ENCODE data around the gene CMTR1. TPM values are rescaled to one million over a fixed set of nuclear protein-coding genes. Genes with fewer than 3 reads are reported as not detected.
"Not testable (repeated sequence)": the region's sequence is repeated elsewhere in the genome, so short reads cannot be mapped to it uniquely, and the experiment has no call there.

CMTR1 gene
- total RNA-seq, 1 donor from 2014 or later = 38.3 TPM

DNA sequence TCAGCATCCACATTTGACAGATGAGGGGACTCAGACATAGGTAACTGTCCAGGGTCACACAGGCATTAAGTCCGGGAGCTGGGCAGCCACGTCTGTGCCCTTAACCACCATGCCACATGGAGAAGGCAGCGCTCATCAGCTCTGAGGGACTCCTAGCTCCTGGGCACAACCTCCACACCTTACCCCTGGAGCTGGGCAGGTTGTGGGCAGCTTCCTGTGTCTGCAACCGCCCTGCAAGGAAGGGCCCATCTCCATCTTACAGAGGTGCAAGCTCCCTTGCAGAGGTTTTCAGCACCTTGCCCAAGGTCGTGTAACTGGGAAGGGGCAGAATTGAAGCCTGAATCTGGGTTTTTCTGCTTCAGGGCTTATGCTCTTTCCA is 58.8 kb downstream of the CMTR1 start:
- DNase-seq (ENCODE audit: low spot score) = no peak

DNA sequence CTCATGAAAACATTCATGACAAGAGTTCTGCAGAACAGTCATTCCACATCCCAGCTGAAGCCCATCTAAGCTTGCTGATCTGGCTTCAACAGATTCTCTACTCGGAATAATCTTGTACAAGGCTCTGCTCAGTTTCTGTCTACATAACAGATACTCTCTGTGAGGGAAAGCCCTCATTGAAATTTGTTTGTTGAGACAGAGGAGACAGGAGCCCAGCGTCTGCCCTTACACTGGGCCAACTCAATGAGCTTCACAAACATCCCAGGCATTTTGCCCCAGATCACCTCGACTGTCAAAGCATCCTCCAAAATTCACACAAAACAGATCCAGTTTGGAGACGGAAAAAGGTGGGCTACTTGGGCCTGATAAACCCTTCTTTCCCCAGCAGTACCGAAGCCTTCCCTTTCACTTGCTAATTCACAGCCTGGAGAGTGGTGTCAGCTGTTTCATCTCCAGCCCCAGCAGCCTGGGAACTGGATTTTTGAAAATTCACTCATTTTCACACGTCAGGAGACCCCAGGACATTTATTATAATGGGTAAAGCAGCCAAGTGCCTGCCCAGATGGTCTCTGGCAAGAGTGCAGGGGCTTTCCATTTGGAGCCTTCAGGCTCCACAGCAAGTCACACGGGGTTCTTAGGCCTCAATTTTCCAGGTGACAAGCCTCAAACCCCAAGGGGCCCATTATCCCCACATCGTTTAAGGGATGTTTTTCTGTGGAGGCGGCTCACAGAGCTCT is 59.4 kb downstream of the CMTR1 start:
- peak; percentile 73 for DNase-seq (ENCODE audit: low spot score)

DNA sequence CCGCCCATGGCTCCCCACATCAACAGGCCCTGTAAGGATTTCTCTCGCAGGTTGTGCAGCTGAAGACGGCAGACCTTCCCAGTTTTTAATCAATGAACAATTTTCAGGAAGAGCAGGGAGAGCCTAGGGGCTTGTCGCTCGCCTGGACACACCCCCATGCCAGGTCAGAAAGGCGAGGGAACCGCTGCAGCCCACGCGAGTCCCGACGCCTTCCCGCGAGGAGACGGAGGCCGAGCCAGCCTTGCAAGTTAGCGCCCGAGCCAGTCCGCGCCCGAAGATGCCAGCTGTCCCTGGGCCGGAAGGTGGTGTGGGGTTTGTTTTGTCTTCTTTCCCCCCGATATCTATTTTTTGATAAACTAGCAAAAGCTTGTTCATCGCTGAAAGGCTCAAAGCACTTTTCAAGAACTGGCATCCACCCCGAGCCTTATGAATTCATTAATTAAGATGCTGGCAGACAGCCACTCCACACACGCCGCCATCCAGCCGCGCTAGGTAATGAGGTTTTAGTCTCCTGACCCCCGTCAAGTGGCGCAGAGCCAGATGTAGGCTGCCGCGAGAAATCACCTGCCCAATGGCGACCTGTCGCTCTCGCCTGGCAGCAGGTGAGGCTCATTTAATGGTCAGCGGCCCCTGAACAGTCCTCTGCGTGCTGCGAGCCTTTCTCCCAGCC is 60.1 kb downstream of the CMTR1 start:
- DNase-seq (ENCODE audit: low spot score) = no peak

GRCh38 chr6:37493661-37493995 is 60.6 kb downstream of the CMTR1 start:
- DNase-seq (ENCODE audit: low spot score) = no peak

GRCh38 chr6:37495244-37495934 is 62.4 kb downstream of the CMTR1 start:
- DNase-seq (ENCODE audit: low spot score) = no peak

DNA sequence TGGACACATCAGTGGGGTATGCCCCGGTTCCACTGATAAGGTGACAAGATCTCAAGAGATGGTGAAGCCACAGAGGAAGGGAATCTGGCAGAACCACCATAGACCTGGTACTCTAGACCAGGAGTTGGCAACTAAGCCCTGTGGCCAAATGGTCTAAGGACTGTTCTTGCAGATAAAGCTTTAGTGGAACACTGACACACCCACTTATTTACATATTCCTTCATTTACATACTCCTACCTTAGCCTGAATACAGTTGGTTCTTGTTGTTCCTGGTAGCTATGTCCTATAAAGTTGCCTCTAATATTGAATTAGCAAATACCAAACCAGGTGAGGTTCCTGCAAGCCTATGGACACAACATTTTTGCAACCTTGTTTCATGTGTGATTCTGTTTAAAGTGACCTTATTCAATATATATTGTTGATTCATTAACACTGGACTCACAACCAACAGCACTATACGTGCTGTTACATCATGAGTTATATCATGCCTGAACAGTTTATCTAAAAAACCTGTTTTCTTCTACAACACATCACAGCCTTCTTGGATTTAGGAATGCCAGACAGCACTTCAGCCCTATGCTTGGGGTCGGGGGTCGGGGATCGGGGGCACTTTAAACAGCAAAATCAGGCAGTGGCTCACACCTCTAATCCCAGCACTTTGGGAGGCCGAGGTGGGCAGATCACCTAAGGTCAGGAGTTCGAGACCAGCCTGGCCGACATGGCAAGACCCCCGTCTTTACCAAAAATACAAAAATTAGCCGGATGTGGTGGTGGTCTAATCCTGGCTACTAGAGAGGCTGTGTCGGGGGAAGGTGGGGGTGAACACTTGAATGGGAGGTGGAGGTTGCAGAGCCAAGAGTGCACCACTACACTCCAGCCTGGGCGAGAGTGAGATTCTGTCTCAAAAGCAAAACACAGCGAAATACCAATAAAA is 64.2 kb downstream of the CMTR1 start:
- DNase-seq (ENCODE audit: low spot score) = no peak

DNA sequence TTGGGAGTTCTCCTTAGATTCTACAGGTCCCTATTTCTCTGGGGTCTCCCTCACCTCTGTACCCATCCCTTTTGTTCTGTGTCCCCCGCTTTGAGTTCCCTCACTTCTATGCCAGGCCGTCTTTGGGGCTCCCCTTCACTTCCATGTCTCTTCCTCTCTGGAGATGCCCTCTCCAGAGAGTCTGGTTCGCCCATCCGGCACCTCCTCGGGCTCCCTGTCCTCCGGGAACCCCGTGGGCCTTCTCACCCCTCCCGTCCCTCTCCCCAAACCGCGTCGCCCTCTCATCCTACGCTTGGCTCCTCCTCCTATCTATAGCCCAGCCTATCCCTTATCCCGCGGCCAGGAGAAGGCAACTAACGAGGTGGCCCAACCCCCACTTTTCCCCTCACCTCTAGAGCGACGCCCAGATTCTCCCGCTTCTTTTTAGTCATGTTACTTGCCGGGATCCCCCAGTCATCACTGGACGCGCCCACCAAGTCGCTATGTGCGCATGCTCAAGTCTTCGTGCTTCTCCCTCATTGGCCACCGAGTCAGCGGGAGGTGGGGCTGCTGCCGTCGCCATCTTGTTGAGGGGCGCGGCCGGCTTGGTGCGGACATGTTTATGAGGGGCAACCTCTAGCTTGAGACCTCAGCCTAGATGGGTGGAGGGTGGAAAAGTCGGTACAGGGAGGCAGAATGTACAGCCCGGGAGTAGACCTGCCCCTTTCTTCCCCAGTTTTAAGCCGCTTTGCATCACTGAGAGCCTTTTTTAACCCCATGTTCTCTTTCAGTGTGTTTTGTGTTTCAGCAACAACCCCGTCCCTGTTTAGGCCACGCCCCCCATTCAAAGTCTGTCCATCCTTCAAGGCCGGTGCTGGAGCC is 66.6 kb downstream of the CMTR1 start, which contains the start of gene CCDC167:
CCDC167 (minus strand) TSS at position 461 of the 861 bp plus-strand sequence; CDS start at position 431, 30 bp downstream.
- peak; percentile 99 for DNase-seq (ENCODE audit: low spot score)

- no peak for DNase-seq (ENCODE audit: low spot score)
Observed at GRCh38 chr6:37500294-37500608, 67.2 kb downstream of the CMTR1 start.

DNA sequence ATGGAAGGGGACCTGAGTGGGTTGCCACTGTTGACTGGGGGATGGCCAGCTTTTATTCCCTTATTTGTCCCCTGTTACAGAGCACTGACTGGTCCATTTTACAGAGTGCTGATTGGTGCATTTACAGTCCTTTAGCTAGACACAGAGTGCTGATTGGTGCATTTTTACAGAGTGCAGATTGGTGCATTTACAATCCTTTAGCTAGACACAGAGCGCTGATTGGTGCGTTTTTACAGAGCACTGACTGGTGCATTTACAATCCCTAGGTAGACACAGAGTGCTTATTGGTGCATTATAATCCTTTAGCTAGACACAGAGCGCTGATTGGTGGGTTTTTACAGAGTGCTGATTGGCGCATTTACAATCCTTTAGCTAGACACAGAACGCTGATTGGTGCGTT is 67.9 kb downstream of the CMTR1 start:
- DNase-seq (ENCODE audit: low spot score) = not testable (repeated sequence)

DNA sequence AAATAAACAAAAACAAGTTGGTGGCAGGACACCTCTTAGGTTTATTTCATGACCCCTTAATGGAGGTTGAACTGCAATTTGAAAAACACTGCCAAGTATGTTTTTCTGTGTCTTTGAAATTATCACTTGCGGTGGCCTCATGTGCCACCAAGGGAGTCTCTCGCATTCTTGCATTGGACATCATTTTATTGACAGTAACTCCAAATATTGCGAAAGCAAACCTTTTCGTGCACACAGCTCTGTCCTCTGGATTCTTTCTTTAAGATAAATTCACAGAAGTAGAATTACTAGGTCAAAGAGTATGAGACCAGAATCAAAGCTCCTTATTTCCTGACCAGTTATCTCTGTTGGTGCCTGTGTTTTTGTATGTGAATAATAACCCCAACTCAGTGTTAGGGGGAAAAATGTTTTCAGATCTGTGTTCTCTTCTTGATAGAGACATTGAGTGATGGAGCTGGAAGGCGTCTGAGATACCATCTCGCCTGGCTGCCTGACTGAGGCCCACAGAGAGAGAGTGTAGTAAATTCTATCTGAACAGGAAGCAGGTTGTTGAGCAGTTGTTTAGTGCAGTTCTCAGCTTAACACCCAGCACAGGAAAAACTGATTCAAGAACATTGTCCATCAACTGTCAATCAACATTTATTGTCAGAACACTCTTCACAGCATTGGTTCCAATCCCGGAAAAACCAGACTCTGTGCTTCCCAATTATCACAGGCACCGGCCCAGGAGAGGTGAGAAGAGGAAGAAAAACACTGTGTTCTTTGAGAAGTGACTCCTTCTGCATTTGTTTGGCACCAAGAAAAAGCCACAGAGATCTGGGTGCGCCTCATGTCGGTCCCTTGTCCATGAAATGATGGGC is 68.8 kb downstream of the CMTR1 start:
- DNase-seq (ENCODE audit: low spot score) = no peak

DNA sequence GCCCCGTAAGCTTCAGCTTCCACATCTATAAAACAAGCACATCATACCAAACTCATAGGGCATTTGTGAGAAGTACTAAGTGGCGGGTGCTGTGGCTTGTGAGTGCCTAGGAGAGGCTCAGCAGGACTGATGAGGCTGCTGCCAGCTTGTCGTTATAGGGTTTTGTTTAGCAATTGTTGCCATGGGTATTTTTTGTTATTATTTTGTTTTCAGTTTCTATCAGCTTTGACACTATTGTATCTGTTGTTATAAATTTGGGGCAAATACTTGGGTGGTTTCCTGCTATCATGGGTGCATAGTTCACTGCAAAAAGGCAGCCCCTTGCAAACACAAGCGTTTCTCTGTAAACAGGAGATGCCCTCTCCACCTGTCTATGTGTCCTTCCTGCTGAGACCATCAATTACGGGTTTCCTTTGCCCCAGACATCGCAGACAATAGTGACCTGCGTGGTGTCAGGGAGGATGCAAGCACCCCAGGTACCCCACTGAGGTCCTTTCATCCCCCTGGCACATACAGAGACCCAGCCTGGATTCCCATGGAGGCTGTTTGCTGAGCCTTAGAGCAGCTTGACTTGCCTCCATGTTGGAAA is 69.8 kb downstream of the CMTR1 start:
- no peak for DNase-seq (ENCODE audit: low spot score)

DNA sequence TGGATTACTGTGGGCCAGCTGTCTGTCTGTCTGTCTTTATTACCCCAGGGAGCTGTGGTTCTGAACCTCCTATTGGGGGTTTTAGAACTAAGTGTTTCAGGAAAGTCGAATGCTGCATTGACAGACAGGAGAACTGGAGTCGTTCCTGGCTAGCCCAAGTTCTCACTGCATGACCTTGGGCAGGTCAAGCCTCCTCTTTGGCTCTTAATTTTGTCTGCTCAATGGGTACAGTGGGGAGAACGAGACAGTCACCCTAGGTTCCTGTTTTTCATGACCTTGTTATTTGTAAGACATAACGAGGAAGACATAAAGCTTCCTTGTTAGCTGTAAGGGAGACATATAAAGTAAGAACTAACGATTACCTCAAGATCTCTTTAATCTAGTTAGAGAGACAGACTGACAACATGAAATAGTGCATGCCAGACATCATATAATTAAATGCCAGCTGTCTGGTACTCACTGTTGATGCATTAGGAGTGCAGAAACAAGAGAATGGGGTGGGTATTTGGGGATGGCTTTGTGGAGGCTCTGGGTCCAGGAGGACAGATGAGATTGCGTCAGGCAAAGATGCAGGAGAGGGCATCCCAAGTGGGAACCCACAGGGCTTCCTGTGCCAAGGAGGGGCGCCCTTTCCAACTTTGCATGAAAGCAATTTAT is 70.4 kb downstream of the CMTR1 start:
- DNase-seq (ENCODE audit: low spot score) = no peak

DNA sequence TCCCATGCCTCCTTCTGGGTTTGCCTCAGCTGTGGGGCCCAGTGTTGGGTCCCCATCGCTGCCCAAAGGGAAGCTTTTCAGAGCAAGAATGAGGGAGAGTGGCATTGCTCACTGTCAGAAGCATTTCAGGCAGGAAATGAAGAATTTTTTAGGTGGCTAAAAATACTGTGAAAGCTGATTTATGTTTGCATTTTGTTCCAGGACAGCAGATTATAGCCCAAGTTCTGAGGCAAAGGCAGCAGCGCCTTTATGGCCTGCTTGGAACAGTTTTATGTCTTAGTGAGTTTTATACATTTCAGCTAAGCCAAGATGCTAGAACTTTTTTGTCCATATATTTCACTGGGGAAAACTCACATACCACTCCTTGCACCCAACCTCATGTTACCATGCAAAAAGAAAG is 71.0 kb downstream of the CMTR1 start:
- peak; percentile 62 for DNase-seq (ENCODE audit: low spot score)

GRCh38 chr6:37506479-37506878 is 73.5 kb downstream of the CMTR1 start:
- DNase-seq (ENCODE audit: low spot score) = no peak

- DNase-seq (ENCODE audit: low spot score) = no peak
Observed at GRCh38 chr6:37507077-37507476, 74.1 kb downstream of the CMTR1 start.

GRCh38 chr6:37507690-37508421 is 74.8 kb downstream of the CMTR1 start:
- no peak for DNase-seq (ENCODE audit: low spot score)

DNA sequence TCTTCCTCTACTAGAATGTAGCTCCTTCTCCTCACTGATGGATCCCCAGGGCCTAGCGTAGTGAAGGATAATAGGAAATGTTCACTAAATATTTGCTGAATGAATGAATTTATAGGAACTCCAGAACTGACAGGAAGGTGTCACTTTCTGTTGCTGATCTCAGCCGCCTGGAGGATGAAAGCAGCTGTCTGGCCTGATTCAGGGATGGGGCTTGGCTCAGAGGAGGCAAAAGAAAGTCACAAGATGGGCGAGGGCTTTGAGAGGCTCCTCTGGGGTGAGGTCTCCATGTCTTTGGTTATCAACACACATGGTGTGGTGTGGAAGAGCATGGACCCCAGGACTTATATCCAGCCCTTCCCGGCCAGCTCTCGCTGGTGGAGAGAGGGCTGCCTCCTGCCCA is 78.2 kb downstream of the CMTR1 start:
- no peak for DNase-seq (ENCODE audit: low spot score)

DNA sequence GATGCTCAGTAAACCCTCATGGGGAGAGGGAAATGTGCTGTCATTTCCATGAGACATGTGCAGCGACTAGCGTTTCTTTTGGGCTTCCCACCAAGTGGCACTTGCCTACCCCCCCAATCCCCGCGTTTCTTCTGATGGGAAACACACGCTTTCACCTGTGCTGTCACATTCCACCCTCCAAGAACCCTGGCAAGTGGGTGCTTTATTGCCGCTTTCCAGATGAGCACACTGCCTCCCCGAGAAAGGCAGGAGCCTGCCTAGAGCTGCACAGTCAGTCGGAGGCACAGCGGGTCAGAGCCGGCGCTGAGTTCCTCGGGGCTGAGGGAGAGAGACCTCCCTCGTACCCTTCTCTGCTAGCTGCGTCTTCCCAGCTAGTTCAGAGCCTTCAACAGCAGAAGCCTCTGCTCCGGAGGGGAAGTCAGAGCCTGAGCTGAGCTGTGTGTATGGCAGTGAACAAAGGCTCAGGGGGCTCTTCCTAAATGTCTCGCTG is 78.9 kb downstream of the CMTR1 start:
- no peak for DNase-seq (ENCODE audit: low spot score)

Data from umbilical cord (tissue), 2 donors.